ENCODE data around the gene PRSS1. TPM values are rescaled to one million over a fixed set of nuclear protein-coding genes. Genes with fewer than 3 reads are reported as not detected.
"Not testable (repeated sequence)": the region's sequence is repeated elsewhere in the genome, so short reads cannot be mapped to it uniquely, and the experiment has no call there.

PRSS1 gene
- total and polyA plus RNA-seq, 2 experiments from 2014 or later: not detected

- Histone ChIP-seq H3K9me3 (ENCODE audit: low read depth) (no peaks in the 10 kb centered on the region), H3K4me1 (ENCODE audit: low read depth) (no peaks in the 10 kb centered on the region), H3K4me3 (no peak overlapping the region), H3K27me3 (no peaks in the 10 kb centered on the region), H3K36me3 (no peaks in the 10 kb centered on the region), H3K27ac (no peak overlapping the region)
- no peak for TF ChIP-seq CTCF (IDR thresholded peaks at IDR 0.05; ENCODE audit: low read depth, low read length)
- DNase-seq (ENCODE audit: low read depth in 1 of 2, low spot score in 1 of 2): no peak
Measured at GRCh38 chr7:142739923-142740492, 9.3 kb upstream of the PRSS1 start.

- Histone ChIP-seq H3K4me1 (ENCODE audit: low read depth) (no peaks in the 10 kb centered on the region), H3K36me3 (no peaks in the 10 kb centered on the region), H3K9me3 (ENCODE audit: low read depth) (no peaks in the 10 kb centered on the region), H3K27ac (no peak overlapping the region), H3K4me3 (no peak overlapping the region), H3K27me3 (no peaks in the 10 kb centered on the region)
- TF ChIP-seq CTCF (IDR thresholded peaks at IDR 0.05; ENCODE audit: low read depth, low read length): no peak
- DNase-seq (ENCODE audit: low read depth in 1 of 2, low spot score in 1 of 2): no peak
Measured at GRCh38 chr7:142740786-142741185, 8.5 kb upstream of the PRSS1 start.

GRCh38 chr7:142741932-142742331 lies 7.3 kb upstream of the PRSS1 start:
- not testable (repeated sequence) for H3K36me3 ChIP-seq; H3K27ac ChIP-seq; DNase-seq (ENCODE audit: low read depth in 1 of 2, low spot score in 1 of 2); H3K4me3 ChIP-seq; H3K27me3 ChIP-seq; H3K9me3 ChIP-seq (ENCODE audit: low read depth); H3K4me1 ChIP-seq (ENCODE audit: low read depth)

- no peak overlapping the region for H3K27ac ChIP-seq
- no peaks in the 10 kb centered on the region for H3K36me3 ChIP-seq
- no peaks in the 10 kb centered on the region for H3K27me3 ChIP-seq
- DNase-seq (ENCODE audit: low read depth in 1 of 2, low spot score in 1 of 2): no peak
- TF ChIP-seq CTCF (IDR thresholded peaks at IDR 0.05; ENCODE audit: low read depth, low read length): no peak
- H3K4me3 ChIP-seq: no peak overlapping the region
- no peaks in the 10 kb centered on the region for H3K9me3 ChIP-seq (ENCODE audit: low read depth)
- no peaks in the 10 kb centered on the region for H3K4me1 ChIP-seq (ENCODE audit: low read depth)
Measured at GRCh38 chr7:142745091-142745635, 4.1 kb upstream of the PRSS1 start.

- TF ChIP-seq CTCF (IDR thresholded peaks at IDR 0.05; ENCODE audit: low read depth, low read length): no peak
- no peak for DNase-seq (ENCODE audit: low read depth in 1 of 2, low spot score in 1 of 2)
- Histone ChIP-seq H3K27ac (no peak overlapping the region), H3K4me1 (ENCODE audit: low read depth) (no peaks in the 10 kb centered on the region), H3K36me3 (no peaks in the 10 kb centered on the region), H3K9me3 (ENCODE audit: low read depth) (no peaks in the 10 kb centered on the region), H3K27me3 (no peaks in the 10 kb centered on the region), H3K4me3 (no peak overlapping the region)
Measured at GRCh38 chr7:142745745-142746144, 3.5 kb upstream of the PRSS1 start.

- Histone ChIP-seq H3K9me3 (ENCODE audit: low read depth) (no peaks in the 10 kb centered on the region), H3K4me3 (no peak overlapping the region), H3K27ac (no peak overlapping the region), H3K4me1 (ENCODE audit: low read depth) (no peaks in the 10 kb centered on the region), H3K27me3 (no peaks in the 10 kb centered on the region), H3K36me3 (no peaks in the 10 kb centered on the region)
- DNase-seq (ENCODE audit: low read depth in 1 of 2, low spot score in 1 of 2): no peak
- TF ChIP-seq CTCF (IDR thresholded peaks at IDR 0.05; ENCODE audit: low read depth, low read length): no peak
Measured at GRCh38 chr7:142746264-142746663, 3.0 kb upstream of the PRSS1 start.

GRCh38 chr7:142748410-142748809 lies 862 bp upstream of the PRSS1 start:
- H3K9me3 ChIP-seq (ENCODE audit: low read depth); H3K4me3 ChIP-seq; H3K27me3 ChIP-seq; H3K27ac ChIP-seq; H3K4me1 ChIP-seq (ENCODE audit: low read depth); H3K36me3 ChIP-seq; DNase-seq (ENCODE audit: low read depth in 1 of 2, low spot score in 1 of 2): not testable (repeated sequence)

All from cardiac muscle cell (in vitro differentiated cells and primary cell).